Stimulated activated CD8-positive, alpha-beta memory T cell treated with anti-CD3 and anti-CD28 coated beads, Interleukin-12 subunit alpha, Interleukin-12 subunit beta, amount 100 ng/mL, for 4 hours (primary cell): ENCODE measurements around the gene KIT.
"Not testable (repeated sequence)": the region's sequence is repeated elsewhere in the genome, so short reads cannot be mapped to it uniquely, and the experiment has no call there.

Source experiments
- DNase-seq: peaks from one replicate; pipeline ENCODE4 v3.0.0-alpha.2; 2020; ENCODE audit warnings: low read depth

KIT gene

GRCh38 chr4:54657551-54658251, at the start of gene KIT:
KIT (plus strand) TSS chr4:54657957; CDS start chr4:54658015, 58 bp downstream.
- no peak for DNase-seq

- DNase-seq: no peak
Observed at GRCh38 chr4:54609310-54609709, 48.4 kb upstream of the KIT start.

- DNase-seq: no peak
Observed at GRCh38 chr4:54614149-54614548, 43.6 kb upstream of the KIT start.

GRCh38 chr4:54620773-54621172, 37.0 kb upstream of the KIT start:
- no peak for DNase-seq

- DNase-seq: no peak
Observed at GRCh38 chr4:54625391-54625790, 32.4 kb upstream of the KIT start.

- DNase-seq: no peak
Observed at GRCh38 chr4:54626113-54626512, 31.6 kb upstream of the KIT start.

GRCh38 chr4:54632537-54632936, 25.2 kb upstream of the KIT start:
- DNase-seq: no peak

GRCh38 chr4:54633102-54633740, 24.5 kb upstream of the KIT start:
- DNase-seq: not testable (repeated sequence)

- DNase-seq: no peak
Observed at GRCh38 chr4:54635318-54635717, 22.4 kb upstream of the KIT start.

- DNase-seq: no peak
Observed at GRCh38 chr4:54637325-54637724, 20.4 kb upstream of the KIT start.

GRCh38 chr4:54641101-54641500, 16.7 kb upstream of the KIT start:
- DNase-seq: not testable (repeated sequence)

GRCh38 chr4:54643172-54643571, 14.6 kb upstream of the KIT start:
- DNase-seq: no peak

- no peak for DNase-seq
Observed at GRCh38 chr4:54643958-54644751, 13.6 kb upstream of the KIT start.

GRCh38 chr4:54645830-54646229, 11.9 kb upstream of the KIT start:
- no peak for DNase-seq

GRCh38 chr4:54647070-54647469, 10.7 kb upstream of the KIT start:
- DNase-seq: no peak

GRCh38 chr4:54651050-54651449, 6.7 kb upstream of the KIT start:
- no peak for DNase-seq

- no peak for DNase-seq
Observed at GRCh38 chr4:54654753-54655152, 3.0 kb upstream of the KIT start.

- DNase-seq: no peak
Observed at GRCh38 chr4:54657185-54657550, 589 bp upstream of the KIT start.

- no peak for DNase-seq
Observed at GRCh38 chr4:54658252-54659093, 716 bp downstream of the KIT start.

- no peak for DNase-seq
Observed at GRCh38 chr4:54659313-54659712, 1.6 kb downstream of the KIT start.

- no peak for DNase-seq
Observed at GRCh38 chr4:54659749-54660535, 2.2 kb downstream of the KIT start.
